ENCODE results near the gene VAMP8. TPM values are rescaled to one million over a fixed set of nuclear protein-coding genes. Genes with fewer than 3 reads are reported as not detected.

The VAMP8 gene
- total and polyA plus RNA-seq, 2 of the 8 experiments (the other 6 are each of a cell fraction or from before 2014, with no cell fraction given): 34.4 to 69.7 TPM

GRCh38 chr2:85619617-85620016 lies 42.2 kb downstream of the VAMP8 start (continued):
- no peak for TF ChIP-seq CHD7 (IDR thresholded peaks at IDR 0.05; ENCODE audit: insufficient replicate concordance, low read length)
- no peak for TF ChIP-seq ATF2 (IDR thresholded peaks at IDR 0.05; ENCODE audit: low read length)
- TF ChIP-seq POLR2AphosphoS5 (IDR thresholded peaks at IDR 0.05; ENCODE audit: low read depth, low read length): no peak
- no peak for TF ChIP-seq SP1 (IDR thresholded peaks at IDR 0.05; ENCODE audit: low read depth, low read length)
- TF ChIP-seq SIN3A (conservative IDR thresholded peaks at IDR 0.05 in 1 of 2, IDR thresholded peaks at IDR 0.05 in 1 of 2; ENCODE audit: low read depth in 1 of 2, low read length in 2 of 2): no peak
- no peak for TF ChIP-seq KDM5A (IDR thresholded peaks at IDR 0.05; ENCODE audit: low read length)
- TF ChIP-seq E2F6 (IDR thresholded peaks at IDR 0.05): no peak
- no peak for TF ChIP-seq HDAC6 (IDR thresholded peaks at IDR 0.05; ENCODE audit: low read depth, low read length)
- no peak for TF ChIP-seq MAX (IDR thresholded peaks at IDR 0.05)

All from H1 (cell line).